ENCODE data around the gene PPBP.
"Not testable (repeated sequence)": the region's sequence is repeated elsewhere in the genome, so short reads cannot be mapped to it uniquely, and the experiment has no call there.

Gene PPBP

DNA sequence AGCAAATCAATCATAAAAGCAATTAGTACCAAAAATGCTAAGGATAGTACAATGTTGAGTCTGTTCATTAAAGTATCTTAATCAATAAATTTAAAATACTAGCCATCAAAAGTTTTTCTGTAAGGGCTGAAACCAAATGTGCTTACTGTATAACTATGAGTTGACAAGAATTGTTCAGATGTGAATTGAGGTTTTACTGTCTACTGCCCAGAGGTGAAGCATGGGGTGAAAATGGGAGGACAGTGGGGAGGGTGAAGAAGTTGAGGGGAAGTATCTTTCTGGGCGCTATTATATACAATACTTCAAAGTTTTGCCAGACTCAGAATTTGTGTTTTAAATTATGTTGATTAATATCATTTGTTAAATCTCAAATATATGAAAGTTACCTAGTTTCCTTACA, 4.1 kb upstream of the PPBP start:
- no peak for DNase-seq (ENCODE audit: low read depth in 2 of 2)

DNA sequence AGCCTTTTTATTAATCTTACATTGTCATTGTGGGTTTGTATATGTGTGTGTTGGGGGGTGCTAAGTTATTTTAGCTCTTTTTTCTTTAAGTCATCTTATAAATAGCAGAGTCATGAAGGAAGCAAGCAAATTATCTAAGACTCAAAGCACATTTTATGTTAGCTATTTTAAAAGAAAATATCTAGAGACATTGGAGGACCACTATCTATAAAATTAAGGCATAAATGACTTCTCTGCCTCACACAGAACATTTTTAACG, 3.7 kb upstream of the PPBP start:
- DNase-seq (ENCODE audit: low read depth in 2 of 2), result no peak

DNA sequence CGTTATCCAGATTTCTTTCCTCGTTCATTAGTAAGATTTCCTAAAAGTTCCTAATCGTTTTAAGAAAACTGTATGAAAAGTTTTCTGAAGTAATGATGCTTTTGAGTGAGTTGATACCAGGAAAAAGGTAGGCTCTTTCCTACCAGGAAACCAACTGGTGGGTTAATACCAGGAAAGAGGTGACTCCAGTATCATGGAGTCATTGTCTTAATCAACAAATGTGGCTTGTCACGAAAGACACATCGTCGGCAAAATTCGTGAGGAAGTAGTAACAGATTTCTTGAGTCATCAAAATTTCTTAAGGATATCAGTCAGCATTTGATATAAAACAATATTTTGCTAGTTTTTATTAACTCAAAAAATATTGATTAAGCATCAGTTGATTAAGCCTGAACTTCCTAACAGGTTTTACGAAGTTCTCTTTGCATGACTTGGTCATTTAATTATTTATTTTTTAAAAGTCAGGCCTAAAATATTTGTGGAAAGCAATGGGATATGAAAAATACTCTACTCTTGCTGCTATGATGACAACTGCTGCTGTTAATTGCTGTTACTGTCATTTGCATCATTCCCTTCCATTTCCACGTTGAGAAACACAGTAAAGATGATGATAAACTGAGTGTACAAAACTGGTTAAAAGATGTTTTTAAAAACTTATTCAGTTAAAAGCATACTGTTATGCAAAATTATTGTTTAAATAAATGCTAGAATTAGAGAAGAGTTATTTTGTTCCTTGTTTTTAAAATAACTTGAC, 3.2 kb upstream of the PPBP start:
- DNase-seq (ENCODE audit: low read depth in 2 of 2), result no peak

DNA sequence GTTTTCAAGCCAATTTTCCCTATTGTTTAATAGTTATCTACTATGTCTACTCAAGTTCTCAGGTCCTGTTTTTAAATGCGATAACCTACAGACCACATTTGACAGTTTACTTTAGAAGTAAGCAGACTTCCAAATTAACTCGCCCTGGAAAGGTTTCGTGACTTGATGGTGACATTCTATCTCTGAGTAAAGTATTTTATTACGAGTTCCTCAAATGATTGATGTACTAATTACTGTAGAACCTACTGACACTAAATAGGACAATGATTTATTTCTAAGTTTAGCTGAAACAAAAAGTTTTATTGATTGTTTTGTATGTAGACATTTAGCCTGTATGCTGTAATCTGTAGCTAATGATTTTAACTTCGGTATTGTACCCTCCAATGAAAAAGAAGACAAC, 1.9 kb upstream of the PPBP start:
- no peak for DNase-seq (ENCODE audit: low read depth in 2 of 2)

DNA sequence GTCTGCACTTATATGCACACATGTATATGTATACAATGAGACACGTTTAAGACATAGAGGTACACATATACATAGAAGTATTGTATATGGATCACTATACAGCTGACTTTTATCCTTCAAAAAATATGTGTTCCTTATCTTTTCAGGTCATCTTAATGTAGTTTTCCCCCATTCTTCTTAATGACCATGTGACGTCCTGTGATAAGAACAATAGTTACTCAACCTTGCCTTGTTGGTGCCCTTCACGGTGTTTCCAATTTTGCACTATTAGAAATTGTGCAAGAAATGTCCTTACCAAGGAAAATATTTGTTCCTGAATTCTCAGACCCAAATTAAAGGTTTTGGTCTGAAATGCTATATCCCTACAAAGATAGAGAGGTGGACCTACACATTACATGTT, 1.0 kb upstream of the PPBP start:
- no peak for DNase-seq (ENCODE audit: low read depth in 2 of 2)

DNA sequence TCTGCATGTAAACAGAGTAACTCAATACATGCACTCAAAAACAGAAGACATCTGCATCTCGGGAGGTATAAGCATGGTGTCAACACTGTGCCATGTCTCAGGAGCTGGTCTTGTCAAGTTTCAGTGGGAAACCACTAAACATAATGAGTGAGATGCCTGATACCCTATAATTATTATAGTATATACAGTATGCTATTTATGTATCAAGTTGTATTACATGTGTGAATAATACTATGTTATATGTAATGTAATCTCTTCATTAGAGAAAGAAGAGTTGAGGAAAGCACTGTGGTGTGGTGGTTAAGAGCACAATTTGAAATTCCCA, 2.5 kb downstream of the PPBP start:
- no peak for DNase-seq (ENCODE audit: low read depth in 2 of 2)

DNA sequence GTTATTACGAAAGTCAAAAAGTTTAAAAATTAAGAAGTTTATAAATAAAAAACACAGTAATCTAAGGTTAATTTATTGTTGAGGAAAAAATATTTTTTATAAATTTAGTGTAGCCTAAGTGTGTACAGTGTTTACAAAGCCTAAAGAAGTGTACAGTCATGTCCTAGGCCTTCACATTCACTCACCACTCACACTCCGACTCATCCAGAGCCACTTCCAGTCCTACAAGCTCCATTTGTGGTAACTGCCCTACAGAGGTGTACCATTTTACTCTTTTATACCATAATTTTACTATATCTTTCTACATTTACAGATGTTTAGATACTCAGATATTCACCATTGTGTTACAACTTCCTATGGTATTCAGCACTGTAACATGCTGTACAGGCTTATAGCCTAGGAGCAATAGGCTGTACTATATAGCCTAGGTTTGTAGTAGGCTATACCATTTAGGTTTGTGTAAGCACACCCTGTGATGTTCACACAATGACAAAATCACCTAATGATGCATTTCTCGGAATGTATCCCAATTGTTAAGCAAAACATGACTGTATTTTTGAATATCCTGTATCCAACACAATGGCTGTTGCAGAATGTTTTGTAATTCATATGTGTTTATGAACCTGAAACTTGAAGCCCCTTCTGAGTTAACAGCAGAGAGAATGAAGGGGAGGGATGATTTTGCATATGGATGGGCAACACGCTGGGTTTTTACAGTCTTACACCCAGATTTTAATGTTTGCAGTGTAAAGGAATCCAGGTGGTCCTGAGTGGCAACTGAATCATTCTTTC, 3.1 kb downstream of the PPBP start:
- no peak for DNase-seq (ENCODE audit: low read depth in 2 of 2)

DNA sequence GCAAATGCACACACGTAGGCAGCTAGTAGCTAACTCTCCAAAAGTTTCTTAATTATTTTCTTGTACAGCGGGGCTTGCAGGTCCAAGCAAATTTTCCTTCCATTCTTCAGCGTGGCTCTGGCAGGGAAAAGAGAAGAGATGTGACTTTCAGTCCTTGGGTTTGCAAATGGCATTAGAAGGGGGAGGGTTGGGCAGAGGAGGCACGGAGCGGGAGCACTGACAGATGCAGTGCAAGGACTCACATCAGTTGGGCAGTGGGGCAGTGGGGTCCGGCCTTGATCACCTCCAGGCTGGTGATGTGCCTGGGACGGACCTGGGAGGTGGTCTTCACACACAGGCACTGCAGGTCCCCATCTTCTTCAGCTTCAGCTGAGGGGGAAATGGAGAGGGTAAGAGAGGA, 6.8 kb downstream of the PPBP start:
- not testable (repeated sequence) for DNase-seq (ENCODE audit: low read depth in 2 of 2)

DNA sequence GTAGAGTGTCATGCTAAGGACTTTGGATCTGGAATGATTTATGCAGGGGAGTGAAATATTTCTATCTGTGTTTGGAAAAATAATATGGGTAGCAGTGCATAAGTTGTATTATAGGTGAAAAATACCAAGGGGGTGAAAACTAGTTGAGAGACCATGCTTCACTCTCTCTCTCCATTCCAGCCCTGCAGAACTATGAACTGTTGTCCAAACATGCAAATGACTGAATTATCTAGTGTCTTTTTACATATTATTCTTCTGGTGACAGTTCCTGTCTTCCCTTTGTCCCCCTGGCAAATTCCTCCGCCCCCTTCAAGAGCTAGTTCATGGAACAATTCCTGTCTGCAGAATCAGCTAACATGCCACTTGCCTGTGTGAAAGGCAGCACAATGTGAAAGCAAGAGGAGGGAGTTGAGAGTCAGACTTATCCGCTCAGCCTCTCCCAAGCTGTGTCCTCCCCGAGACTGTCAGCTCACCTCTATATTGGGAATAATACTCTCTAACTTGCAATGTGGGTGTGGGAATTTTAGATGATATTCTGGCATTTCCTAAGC, 8.5 kb downstream of the PPBP start:
- no peak for DNase-seq (ENCODE audit: low read depth in 2 of 2)

DNA sequence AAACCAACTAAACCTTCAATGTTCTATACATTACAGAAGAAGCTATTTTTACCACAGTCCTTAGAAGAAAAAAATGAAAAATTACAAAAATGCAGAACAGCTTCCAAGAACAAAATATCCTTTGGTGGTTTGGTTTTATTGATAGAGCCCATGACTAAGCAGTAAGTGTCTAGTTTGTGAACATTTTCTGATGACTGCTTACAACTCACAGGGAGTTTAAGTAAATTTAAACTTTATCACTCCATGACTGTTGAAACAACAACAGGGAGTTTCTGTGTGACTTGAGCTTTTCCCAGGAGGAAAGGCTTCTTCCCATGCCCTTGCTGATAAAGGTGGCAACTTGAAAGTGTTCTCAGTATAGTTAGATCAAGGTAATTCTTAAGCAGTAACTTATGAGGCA, 9.1 kb downstream of the PPBP start:
- no peak for DNase-seq (ENCODE audit: low read depth in 2 of 2)

DNA sequence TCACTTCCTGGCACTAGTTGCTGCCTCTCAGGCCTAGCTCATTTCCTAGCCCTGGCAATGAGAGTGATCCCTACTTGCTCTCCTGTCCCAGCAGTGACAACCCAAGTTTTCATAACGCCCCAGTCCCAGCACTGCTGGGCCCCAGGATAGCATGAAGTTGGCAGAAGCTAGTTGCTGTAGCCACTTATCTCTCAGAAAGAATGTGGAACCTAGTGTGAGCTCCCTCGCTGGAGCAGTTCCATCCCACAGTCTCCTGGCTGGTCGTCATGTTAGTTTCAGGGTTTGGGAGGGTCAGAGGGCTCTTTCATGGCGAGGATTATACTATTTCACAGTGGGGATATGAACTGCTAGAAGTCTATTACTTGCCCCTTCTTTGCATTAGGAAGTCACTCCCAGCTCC, 11.3 kb downstream of the PPBP start:
- DNase-seq (ENCODE audit: low read depth in 2 of 2), result no peak

DNA sequence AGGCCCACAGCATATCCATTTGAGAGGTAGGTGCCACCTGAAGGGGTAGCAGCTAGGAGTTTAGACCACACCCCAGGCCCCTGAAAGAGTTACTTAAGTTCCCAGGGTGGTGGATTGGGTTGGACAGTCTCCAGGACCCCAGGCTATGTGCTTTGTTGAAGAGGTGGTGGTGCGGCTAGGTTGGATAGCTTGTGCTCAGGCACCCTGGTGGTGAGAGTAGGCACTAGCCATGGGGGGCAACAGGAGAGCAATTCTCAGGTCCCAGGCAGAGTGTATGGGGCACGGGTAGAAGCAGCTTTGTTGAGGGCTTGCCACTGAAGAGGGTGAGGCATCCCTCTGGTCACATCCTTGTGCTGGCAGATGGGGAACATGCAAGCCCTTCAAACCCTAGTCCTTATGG, 11.8 kb downstream of the PPBP start:
- no peak for DNase-seq (ENCODE audit: low read depth in 2 of 2)

DNA sequence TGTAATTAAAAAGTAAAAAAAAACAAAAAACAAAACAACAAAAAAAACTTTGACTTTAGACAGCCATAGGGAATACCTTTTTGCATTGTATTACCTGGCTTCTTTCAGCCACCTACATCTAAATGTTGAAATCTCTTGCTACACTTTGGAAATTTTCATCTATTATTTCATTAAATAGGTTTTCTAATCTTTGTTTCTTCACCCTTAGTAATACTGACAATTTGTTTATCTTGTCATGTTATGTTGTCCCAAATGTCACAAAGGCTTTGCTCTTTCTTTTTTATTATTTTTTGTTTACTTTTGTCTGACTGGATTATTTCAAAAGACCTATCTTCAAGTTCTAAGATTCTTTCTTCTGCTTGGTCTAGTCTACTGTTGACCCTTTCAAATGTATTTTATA, 13.6 kb downstream of the PPBP start:
- no peak for DNase-seq (ENCODE audit: low read depth in 2 of 2)

DNA sequence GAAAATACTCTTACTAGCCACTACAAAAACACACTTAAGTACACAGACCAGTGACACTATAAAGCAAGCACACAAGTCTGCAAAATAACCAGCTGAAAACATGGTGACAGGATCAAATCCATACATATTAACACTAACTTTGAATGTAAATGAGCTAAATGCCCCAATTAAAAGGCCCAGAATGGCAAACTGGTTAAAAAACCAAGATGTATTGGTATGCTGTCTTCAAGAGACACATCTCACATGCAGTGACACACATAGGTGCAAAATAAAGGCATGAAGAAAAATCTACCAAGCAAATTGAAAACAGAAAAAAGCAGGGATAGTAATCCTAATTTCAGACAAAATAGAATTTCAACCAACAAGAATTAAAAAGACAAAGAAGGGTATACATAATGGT, 17.0 kb downstream of the PPBP start:
- DNase-seq (ENCODE audit: low read depth in 2 of 2), result no peak

DNA sequence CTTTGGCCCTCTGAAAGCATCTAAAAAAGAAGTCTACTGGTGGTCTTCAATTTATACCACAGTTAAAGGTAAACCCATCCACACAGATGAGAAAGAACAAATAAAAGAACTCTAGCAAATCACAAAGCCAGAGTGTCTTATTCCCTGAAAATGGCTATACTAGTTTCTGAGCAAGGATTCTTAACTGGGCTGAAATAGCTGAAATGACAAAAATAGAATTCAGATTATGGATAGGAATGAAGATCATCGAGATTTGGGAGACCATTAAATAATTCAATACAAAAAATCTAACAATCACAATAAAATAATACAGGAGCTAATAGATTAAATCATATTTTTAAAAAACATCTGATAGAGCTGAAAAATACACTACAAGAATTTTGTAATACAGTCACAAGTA, 18.0 kb downstream of the PPBP start:
- DNase-seq (ENCODE audit: low read depth in 2 of 2), result no peak

DNA sequence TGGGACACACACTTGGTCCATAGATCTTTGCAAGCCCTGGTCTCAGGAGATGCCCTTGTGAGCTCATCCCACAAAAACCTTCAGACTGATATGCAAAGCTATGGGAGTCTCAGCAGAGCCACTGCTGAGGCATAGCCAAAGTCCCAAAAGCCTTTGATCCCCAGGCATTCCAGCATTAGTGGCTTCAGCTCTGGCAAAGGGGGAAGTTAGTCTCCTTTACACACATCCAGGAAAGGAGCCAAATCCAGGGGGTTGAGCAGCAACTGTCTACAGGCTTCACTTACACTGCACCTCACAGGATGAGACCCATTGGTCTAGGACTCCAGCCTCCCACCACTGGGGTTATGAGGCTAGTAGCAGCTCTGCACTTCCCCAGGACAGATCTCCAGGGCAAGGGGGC, 20.1 kb downstream of the PPBP start:
- DNase-seq (ENCODE audit: low read depth in 2 of 2), result no peak

DNA sequence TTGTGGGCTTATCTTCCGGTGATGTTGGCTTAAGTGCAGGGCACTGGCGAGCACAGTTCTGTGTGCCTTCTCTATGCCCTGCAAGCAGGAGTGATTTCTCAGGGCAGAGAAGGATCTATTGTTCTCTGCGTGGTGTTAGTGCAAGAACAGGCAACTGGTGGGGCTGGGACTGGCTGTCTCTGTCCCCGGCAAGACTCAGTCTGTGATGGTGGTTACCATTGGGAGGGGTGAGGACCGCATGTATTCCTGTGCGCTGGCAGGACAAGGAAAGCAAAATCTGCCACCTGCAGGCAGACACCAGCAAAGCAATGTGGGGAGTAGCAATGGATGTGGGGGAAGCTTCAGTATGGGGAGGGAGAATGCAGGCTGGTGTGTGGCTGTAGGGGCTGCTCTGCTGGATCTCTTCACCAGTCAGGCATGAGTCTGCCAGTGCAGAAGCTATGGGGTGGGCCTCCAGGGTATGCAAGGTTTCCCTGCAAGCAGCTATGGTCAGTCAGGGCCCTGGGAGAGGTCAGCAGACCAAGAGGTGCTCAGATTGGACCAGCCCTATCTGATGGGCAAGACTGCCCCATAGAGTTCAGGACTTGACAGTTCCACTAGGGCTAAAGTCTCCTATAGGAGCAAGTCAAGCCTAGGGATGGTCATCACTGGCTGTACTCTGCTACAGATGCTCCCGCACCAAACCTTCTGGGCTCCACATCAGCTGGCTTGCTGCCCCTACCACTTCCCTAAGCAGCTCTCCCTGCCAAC, 23.0 kb downstream of the PPBP start:
- no peak for DNase-seq (ENCODE audit: low read depth in 2 of 2)

DNA sequence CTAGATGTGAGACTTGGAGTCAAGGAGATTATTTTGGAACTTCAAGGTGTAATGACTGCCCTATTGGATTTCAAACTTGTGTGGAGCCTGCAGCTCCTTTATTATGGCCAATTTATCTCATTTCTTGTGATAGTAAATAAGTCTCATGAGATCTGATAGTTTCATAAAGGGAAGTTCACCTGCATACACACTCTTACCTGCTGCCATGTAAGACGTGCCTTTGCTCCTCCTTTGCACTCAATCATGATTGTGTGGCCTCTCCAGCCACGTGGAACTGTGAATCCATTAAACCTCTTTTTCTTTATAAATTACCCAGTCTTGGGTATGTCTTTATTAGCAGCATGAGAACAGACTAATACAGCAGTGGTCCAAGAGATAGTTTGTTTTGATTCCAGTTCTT, 25.3 kb downstream of the PPBP start:
- no peak for DNase-seq (ENCODE audit: low read depth in 2 of 2)

DNA sequence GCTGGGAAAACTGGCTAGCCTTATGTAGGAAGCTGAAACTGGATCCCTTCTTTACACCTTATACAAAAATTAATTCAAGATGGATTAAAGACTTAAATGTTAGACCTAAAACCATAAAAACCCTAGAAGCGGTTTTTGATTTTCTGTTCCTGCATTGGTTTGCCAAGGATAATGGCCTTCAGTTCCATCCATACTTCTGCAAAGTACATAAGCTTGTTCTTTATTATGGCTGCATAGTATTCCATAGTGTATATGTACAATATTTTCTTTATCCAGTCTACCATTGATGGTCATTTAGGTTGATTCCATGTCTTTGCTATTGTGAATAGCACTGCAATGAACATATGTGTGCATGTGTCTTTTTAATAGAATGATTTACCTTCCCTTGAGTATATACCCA, 28.9 kb downstream of the PPBP start:
- DNase-seq (ENCODE audit: low read depth in 2 of 2), result not testable (repeated sequence)

DNA sequence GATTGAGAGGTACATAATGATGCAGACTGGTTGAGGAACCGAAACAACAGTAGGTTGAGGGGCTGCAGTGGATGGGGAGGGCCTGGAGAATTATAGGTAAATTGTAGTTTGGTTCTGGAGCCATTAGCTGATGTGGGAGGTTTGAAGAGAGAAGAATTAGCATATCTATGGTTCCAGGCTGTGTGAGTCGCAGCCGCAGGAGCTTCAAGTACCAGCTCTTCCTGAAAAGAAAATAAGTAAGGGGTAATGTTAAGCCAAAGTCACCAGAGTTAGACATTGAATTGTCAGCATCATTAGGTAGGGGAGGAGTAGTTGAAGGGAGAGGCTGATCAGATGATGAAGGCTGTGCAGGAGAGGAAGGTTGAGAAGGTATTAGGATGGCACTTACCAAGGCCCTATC, 35.6 kb downstream of the PPBP start:
- DNase-seq (ENCODE audit: low read depth in 2 of 2), result no peak

DNA sequence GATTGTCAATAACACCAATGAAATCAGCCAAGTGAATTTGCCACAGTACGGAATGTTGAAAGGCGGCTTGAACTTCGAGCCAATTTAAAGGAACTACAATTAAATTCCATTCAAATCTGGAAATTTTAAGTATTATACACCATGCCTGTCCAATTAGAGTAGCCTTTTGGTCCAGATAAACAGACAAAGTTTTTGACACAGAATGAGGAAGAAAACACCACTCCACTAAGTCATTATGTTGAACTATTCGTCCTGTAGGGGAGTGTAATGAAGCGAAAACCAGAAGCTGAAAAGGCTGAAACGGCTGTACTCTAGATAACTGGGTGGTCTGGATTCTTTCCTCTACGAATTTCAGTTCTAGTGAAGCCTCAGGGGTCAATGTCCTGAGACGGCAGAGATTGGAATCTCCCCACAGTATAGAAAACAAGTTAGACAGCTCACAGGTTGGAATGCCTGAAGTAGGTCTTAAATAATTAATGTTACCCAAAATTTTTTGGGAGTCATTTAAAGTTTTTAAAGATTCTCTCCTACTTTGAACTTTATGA, 37.5 kb downstream of the PPBP start:
- DNase-seq (ENCODE audit: low read depth in 2 of 2), result not testable (repeated sequence)

DNA sequence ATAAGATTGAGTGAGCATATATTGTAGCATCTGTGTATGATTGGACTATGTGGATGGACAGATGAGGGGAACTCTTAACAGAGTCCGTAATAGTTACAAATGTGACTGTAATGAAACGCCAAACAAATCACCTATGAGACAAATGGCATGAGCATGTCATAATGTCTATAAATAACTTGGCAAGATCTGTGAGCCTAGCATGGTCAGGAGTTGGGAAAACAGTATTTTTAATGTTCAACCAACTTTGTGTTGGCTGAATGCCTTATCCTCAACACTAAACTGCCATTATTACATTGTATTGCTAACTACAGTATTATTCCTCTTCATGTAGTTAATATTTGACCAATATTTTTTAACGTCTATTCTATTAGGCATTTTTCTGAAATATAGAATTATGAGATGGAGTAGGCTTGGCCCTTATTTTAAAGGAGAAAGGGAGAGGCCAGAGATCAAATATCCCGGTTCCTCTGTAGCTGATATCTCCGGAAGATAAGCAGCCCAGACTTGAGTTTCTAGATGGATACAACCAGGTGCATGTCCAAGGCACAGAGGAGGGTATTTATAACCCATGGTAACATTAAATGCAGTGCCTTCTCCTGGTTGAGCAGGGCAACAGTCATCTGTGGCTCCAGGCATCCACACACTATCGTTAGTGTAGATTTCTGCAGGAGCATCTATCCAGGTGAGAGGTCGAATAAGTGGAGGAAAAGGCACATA, 38.8 kb downstream of the PPBP start:
- DNase-seq (ENCODE audit: low read depth in 2 of 2), result no peak
